H1 (cell line): ENCODE results near the gene ATP6V0A1. TPM values are rescaled to one million over a fixed set of nuclear protein-coding genes. Genes with fewer than 3 reads are reported as not detected.

Experiments
- CTCF ChIA-PET: fragments of 300-600 bp; sonication (Branson Sonifier 250); formaldehyde crosslinking; loops from one replicate; lab custom pipeline; 2021; ENCODE audit not compliant: partially characterized antibody; lab: Charles Lee
- POLR2A ChIA-PET: fragments of 300-600 bp; sonication (Branson Sonifier 250); formaldehyde crosslinking; loops from one replicate; lab custom pipeline; 2021; ENCODE audit warnings: inconsistent platforms; ENCODE audit not compliant: partially characterized antibody; lab: Charles Lee
- DNase-seq, 2 experiments: peaks; one replicate each; pipeline versions ENCODE4 v3.0.0 to v3.0.0-alpha.2; 2010 to 2022; ENCODE audit warnings: low spot score in 2 of 2, low read depth in 1 of 2, mixed read lengths in 1 of 2
- FAIRE-seq: peaks from 2 replicates; lab custom pipeline; 2011; peaks lifted over from hg19 to GRCh38; lab: Jason Lieb, UNC
- H2AFZ ChIP-seq: 2 replicates; pipeline ENCODE4 v1.8.1; 2012; ENCODE audit warnings: low read length, inconsistent platforms
- H2AK5ac ChIP-seq: 2 replicates; pipeline ENCODE4 v1.6.1; 2013; ENCODE audit warnings: low read depth, low read length
- H2BK120ac ChIP-seq: replicated peaks from 2 replicates; pipeline ENCODE3; 2013; ENCODE audit warnings: low read depth, low read length, inconsistent platforms
- H2BK12ac ChIP-seq: 2 replicates; pipeline ENCODE4 v1.6.1; 2013; ENCODE audit warnings: low read depth, low read length
- H2BK15ac ChIP-seq: 2 replicates; pipeline ENCODE4 v1.6.1; 2013; ENCODE audit warnings: low read length
- H2BK20ac ChIP-seq: 2 replicates; pipeline ENCODE4 v1.6.1; 2013; ENCODE audit warnings: low read length
- H2BK5ac ChIP-seq: 2 replicates; pipeline ENCODE4 v1.6.1; 2013; ENCODE audit warnings: low read depth, low read length
- H3K14ac ChIP-seq: 2 replicates; pipeline ENCODE4 v1.6.1; 2013; ENCODE audit warnings: inconsistent platforms; ENCODE audit not compliant: insufficient read length
- H3K18ac ChIP-seq: 2 replicates; pipeline ENCODE4 v1.6.1; 2013; ENCODE audit warnings: low read length; ENCODE audit errors: extremely low read depth
- H3K23ac ChIP-seq: 2 replicates; pipeline ENCODE4 v1.6.1; 2013; ENCODE audit warnings: inconsistent platforms; ENCODE audit not compliant: insufficient read length
- H3K23me2 ChIP-seq: 2 replicates; pipeline ENCODE4 v1.6.1; 2013; ENCODE audit warnings: low read depth, low read length
- H3K27ac ChIP-seq: 2 replicates; pipeline ENCODE4 v1.6.1; 2011; ENCODE audit warnings: low read depth, low read length, inconsistent platforms
- H3K27me3 ChIP-seq, 4 experiments: replicated peaks in 1 of 4; 1 replicate in 1 of 4; 2 replicates in 3 of 4; pipeline versions ENCODE4 v1.6.1 to v1.8.1; 2011 to 2013; ENCODE audit warnings: low read length in 3 of 4, mild to moderate bottlenecking in 3 of 4, inconsistent platforms in 2 of 4, mixed read lengths in 2 of 4, moderate library complexity in 1 of 4; ENCODE audit not compliant: control insufficient read depth in 3 of 4, insufficient read depth in 3 of 4; ENCODE audit errors: extremely low read depth in 1 of 4
- H3K36me3 ChIP-seq, 4 experiments: 2 replicates each; pipeline versions ENCODE4 v1.6.1 to v1.8.1; 2011 to 2013; ENCODE audit warnings: mild to moderate bottlenecking in 4 of 4, low read length in 3 of 4, moderate library complexity in 2 of 4, control low read depth in 1 of 4, inconsistent platforms in 1 of 4; ENCODE audit not compliant: insufficient read depth in 4 of 4, control insufficient read depth in 2 of 4
- H3K4ac ChIP-seq: replicated peaks from 2 replicates; pipeline ENCODE3; 2013; ENCODE audit warnings: low read length, low read depth, mixed read lengths, inconsistent platforms; ENCODE audit not compliant: insufficient read length
- H3K4me1 ChIP-seq, 4 experiments: replicated peaks in 1 of 4; 1 replicate in 1 of 4; 2 replicates in 3 of 4; pipeline versions ENCODE4 v1.6.1 to v1.8.1; 2011 to 2013; ENCODE audit warnings: low read length in 3 of 4, inconsistent platforms in 2 of 4, mixed read lengths in 1 of 4; ENCODE audit not compliant: insufficient read depth in 4 of 4, control insufficient read depth in 3 of 4
- H3K4me2 ChIP-seq, 2 experiments: 2 replicates each; pipeline versions ENCODE4 v1.6.1 to v1.8.1; 2011 to 2013; ENCODE audit warnings: low read depth in 2 of 2, low read length in 2 of 2, control low read depth in 1 of 2, inconsistent platforms in 1 of 2, mild to moderate bottlenecking in 1 of 2; ENCODE audit not compliant: insufficient read depth in 1 of 2
- H3K4me3 ChIP-seq, 4 experiments: fragments of 200-600, 300-600 bp in 1 of 4; sonication (generic), shearing (Covaris generic), sonication (Bioruptor Twin) in 1 of 4; 2 replicates each; pipeline versions ENCODE4 v1.5.1 to v1.8.1; 2011 to 2016; ENCODE audit warnings: low read length in 4 of 4, low read depth in 3 of 4, control low read depth in 2 of 4, inconsistent platforms in 2 of 4, mild to moderate bottlenecking in 2 of 4, mixed read lengths in 1 of 4, moderate library complexity in 1 of 4; ENCODE audit not compliant: insufficient read depth in 2 of 4; ENCODE audit errors: extremely low read depth in 1 of 4
- H3K56ac ChIP-seq: replicated peaks from 2 replicates; pipeline ENCODE3; 2013; ENCODE audit warnings: low read depth, mild to moderate bottlenecking, mixed read lengths, low read length, inconsistent platforms; ENCODE audit not compliant: insufficient read length
- H3K79me1 ChIP-seq: 2 replicates; pipeline ENCODE4 v1.6.1; 2013; ENCODE audit warnings: low read depth, low read length, control low read depth
- H3K79me2 ChIP-seq, 2 experiments: 2 replicates each; pipeline versions ENCODE4 v1.6.1 to v1.8.1; 2012 to 2013; ENCODE audit warnings: low read length in 2 of 2, mild to moderate bottlenecking in 2 of 2, inconsistent platforms in 1 of 2; ENCODE audit not compliant: insufficient read depth in 2 of 2, control insufficient read depth in 1 of 2
- H3K9ac ChIP-seq, 4 experiments: replicated peaks in 1 of 4; 1 replicate in 1 of 4; 2 replicates in 3 of 4; pipeline versions ENCODE4 v1.6.1 to v1.8.1; 2011 to 2013; ENCODE audit warnings: low read depth in 3 of 4, low read length in 3 of 4, control low read depth in 2 of 4, mild to moderate bottlenecking in 2 of 4, moderate library complexity in 2 of 4, inconsistent platforms in 1 of 4; ENCODE audit errors: extremely low read depth in 1 of 4
- H3K9me3 ChIP-seq, 2 experiments: 2 replicates each; pipeline versions ENCODE4 v1.6.1 to v1.8.1; 2012 to 2013; ENCODE audit warnings: mild to moderate bottlenecking in 2 of 2, moderate library complexity in 2 of 2, control low read depth in 1 of 2, inconsistent platforms in 1 of 2, low read depth in 1 of 2, low read length in 1 of 2, mixed read lengths in 1 of 2; ENCODE audit not compliant: insufficient read depth in 2 of 2
- H4K20me1 ChIP-seq, 2 experiments: replicated peaks in 1 of 2; 2 replicates each; pipeline versions ENCODE3 to v1.8.1; 2011 to 2013; ENCODE audit warnings: inconsistent platforms in 2 of 2, low read length in 2 of 2, mild to moderate bottlenecking in 1 of 2; ENCODE audit not compliant: insufficient read depth in 2 of 2, control insufficient read depth in 1 of 2
- H4K5ac ChIP-seq: 2 replicates; pipeline ENCODE4 v1.6.1; 2013; ENCODE audit warnings: low read length, low read depth, mixed read lengths, inconsistent platforms; ENCODE audit not compliant: insufficient read length
- H4K8ac ChIP-seq: 2 replicates; pipeline ENCODE4 v1.8.0; 2013; ENCODE audit warnings: mild to moderate bottlenecking, moderate library complexity, low read length, inconsistent platforms; ENCODE audit not compliant: insufficient read depth; ENCODE audit errors: extremely low read depth
- H4K91ac ChIP-seq: replicated peaks from 2 replicates; pipeline ENCODE3; 2013; ENCODE audit warnings: low read length, mixed read lengths, inconsistent platforms; ENCODE audit not compliant: insufficient read length
- EGR1 ChIP-seq: IDR thresholded peaks from 2 replicates; pipeline ENCODE4 v1.6.1; 2011; ENCODE audit warnings: low read depth, low read length, borderline replicate concordance
- WGBS, 2 experiments: shearing (Covaris generic) in 1 of 2; methylation state at CpG; one replicate each; pipeline versions ENCODE4 v1.1.6 to v1.1.7; 2013 to 2015; ENCODE audit warnings: low lambda C conversion rate in 2 of 2, mixed read lengths in 2 of 2, inconsistent platforms in 1 of 2, low coverage in 1 of 2, missing lambda C conversion rate in 1 of 2; ENCODE audit not compliant: insufficient replicate concordance in 2 of 2, insufficient coverage in 1 of 2, insufficient read length in 1 of 2; ENCODE audit errors: extremely low coverage in 1 of 2, missing lambda C conversion rate in 1 of 2; 5-methylcytosine and 5-hydroxymethylcytosine counted together
- polyA plus RNA-seq, 7 experiments: library from polyadenylated mRNA; depleted of rRNA in 3 of 7; stranded (reverse) in 5 of 7; unstranded in 2 of 7; fragments of >200 nt in 5 of 7; fragments of 200-250 nt in 2 of 7; gene quantifications; 1 replicate in 5 of 7; 2 replicates in 1 of 7; 4 replicates in 1 of 7; pipeline versions ENCODE4 v1.2.1 to v1.2.3, GENCODE V29; 2011 to 2013; ENCODE audit warnings: missing spikeins in 2 of 7, mixed read lengths in 2 of 7
- total RNA-seq: library from RNA; stranded (reverse); fragmentation: NEBNext Ultra II Directional; extraction: Animal tissue kit (Norgen Biotek cat#: 25700); gene quantifications from 2 replicates; pipeline ENCODE4 v1.2.1, GENCODE V29; 2021

The ATP6V0A1 gene
- total and polyA plus RNA-seq, 2 of the 8 experiments (the other 6 are each of a cell fraction or from before 2014, with no cell fraction given), result 55.3 to 63.4 TPM

DNA sequence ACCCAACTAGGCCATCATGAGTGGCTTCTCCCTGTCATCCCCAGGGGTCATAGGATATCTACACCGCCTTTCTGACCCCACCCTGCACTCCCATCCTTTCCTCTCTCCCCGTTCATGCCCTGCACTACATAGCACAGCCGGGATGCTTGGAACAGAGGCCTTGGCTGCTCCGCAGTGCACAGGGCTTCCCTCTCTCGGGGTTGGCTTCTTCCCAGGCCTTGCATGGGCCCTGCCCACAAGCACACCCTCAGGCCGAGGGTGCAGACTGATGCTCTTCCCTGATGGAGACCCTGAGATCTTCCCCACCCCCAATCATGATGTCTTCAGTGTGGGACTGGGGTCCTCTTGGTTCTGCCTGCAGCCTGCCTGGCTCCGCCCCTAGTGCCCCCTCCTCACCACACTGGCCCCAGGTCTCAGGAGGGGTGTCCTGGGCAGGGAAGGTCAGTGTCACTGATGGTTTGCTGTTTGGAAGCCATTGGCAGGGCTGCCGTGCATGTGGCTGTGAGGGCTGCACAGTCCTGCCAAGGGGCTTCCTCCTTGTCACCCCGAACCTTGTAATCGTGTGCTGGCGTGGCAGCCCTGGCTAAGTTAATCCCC, 63.1 kb downstream of the ATP6V0A1 start:
- FAIRE-seq (no peak), DNase-seq (no peak)
- 92% methylated on average over 10 of the region's 11 CpGs; no CpG with 5 or more reads in 1 of the 2 experiments for WGBS, 2 experiments
- H4K20me1 ChIP-seq, result peaks cover 2 to 7% of the 10 kb centered on the region in 2 experiments
- no peaks in the 10 kb centered on the region for H3K9me3 ChIP-seq
- peaks cover 3 to 9% (median 5%) of the 10 kb centered on the region in 4 experiments; a peak in 5 of 8 replicates for H3K36me3 ChIP-seq
- no peak overlapping the region for H3K27ac ChIP-seq
- H4K91ac ChIP-seq, result no peak overlapping the region
- H2BK120ac ChIP-seq, result no peak overlapping the region
- H3K18ac ChIP-seq, result no peak overlapping the region
- no peak overlapping the region for H4K8ac ChIP-seq
- no peaks in the 10 kb centered on the region; a peak in 3 of 7 replicates for H3K27me3 ChIP-seq
- H2AFZ ChIP-seq, result no peak overlapping the region
- H3K4me2 ChIP-seq, result no peak overlapping the region
- no peak overlapping the region for H3K4me3 ChIP-seq
- no peak overlapping the region for H2BK5ac ChIP-seq
- no peak overlapping the region for H3K4ac ChIP-seq
- H3K56ac ChIP-seq, result no peak overlapping the region
- no peak overlapping the region for H2AK5ac ChIP-seq
- H3K4me1 ChIP-seq, result peaks cover 6 to 18% (median 15%) of the 10 kb centered on the region in 4 experiments
- H4K5ac ChIP-seq, result no peak overlapping the region
- no peak overlapping the region for H3K9ac ChIP-seq
- no peak overlapping the region for H2BK20ac ChIP-seq
- H3K14ac ChIP-seq, result no peak overlapping the region
- no peak overlapping the region for H2BK15ac ChIP-seq
- H3K79me2 ChIP-seq, result no peaks in the 10 kb centered on the region
- POLR2A ChIA-PET, result interaction anchor here (0.9 kb wide), 1 partner anchor 14 kb away, joined by 3 read pairs; no protein-coding TSS in a partner anchor
- CTCF ChIA-PET, result interaction anchor here (0.6 to 5.8 kb wide), 7 partner anchors 8 to 240 kb away, joined by 3 to 69 read pairs (median 5); no protein-coding TSS in a partner anchor
- H2BK12ac ChIP-seq, result no peak overlapping the region
- no peaks in the 10 kb centered on the region for H3K23me2 ChIP-seq
- no peaks in the 10 kb centered on the region for H3K79me1 ChIP-seq
- no peak overlapping the region for H3K23ac ChIP-seq
- no peak for TF ChIP-seq EGR1
